HepG2 (cell line): ENCODE results near the gene PLBD2. TPM values are rescaled to one million over a fixed set of nuclear protein-coding genes. Genes with fewer than 3 reads are reported as not detected.

Source experiments
- ATAC-seq: fragments of 200-7000 bp; cut with Tn5 transposase; 3 replicates; pipeline ENCODE4 v1.9.1; 2020; ENCODE audit warnings: mild to moderate bottlenecking, moderate library complexity
- BruUV-seq: library from RNA; stranded (reverse); fragments of 400-500 nt; replicated peaks from 2 replicates; lab custom pipeline; 2021; lab: Mats Ljungman, UMichigan
- CTCF ChIA-PET: fragments of 300-600 bp; formaldehyde crosslinking; extraction: SDS; loops from one replicate; lab custom pipeline; 2021; ENCODE audit warnings: low total read pairs, inconsistent platforms, low intra/inter-chr PET ratio; lab: Yijun Ruan, JAX
- POLR2A ChIA-PET: fragments of 350-600 bp; sonication (Branson Sonifier 250); formaldehyde crosslinking; loops from one replicate; lab custom pipeline; 2020; ENCODE audit warnings: antibody characterized with exemption, inconsistent platforms; lab: Yijun Ruan, JAX
- DNase-seq: peaks from one replicate; pipeline ENCODE4 v3.0.0-alpha.2; 2015; ENCODE audit warnings: low spot score
- FAIRE-seq: peaks from 3 replicates; lab custom pipeline; 2011; peaks lifted over from hg19 to GRCh38; lab: Jason Lieb, UNC
- H2AFZ ChIP-seq: one replicate; pipeline ENCODE4 v1.6.1; 2011; ENCODE audit warnings: low read length, inconsistent platforms
- H3K27ac ChIP-seq: fragments of 300-600 bp; 3 replicates; pipeline ENCODE4 v1.8.0; 2011; ENCODE audit warnings: mixed run types, mild to moderate bottlenecking, mixed read lengths, low read length, inconsistent platforms; ENCODE audit not compliant: insufficient read depth; ENCODE audit errors: extremely low read length
- H3K27me3 ChIP-seq, 2 experiments: fragments of 200-600 bp in 1 of 2; 2 replicates in 1 of 2; 3 replicates in 1 of 2; pipeline versions ENCODE4 v1.6.0 to v1.8.0; 2011; ENCODE audit warnings: low read length in 2 of 2, mild to moderate bottlenecking in 2 of 2, moderate library complexity in 2 of 2, inconsistent platforms in 1 of 2; ENCODE audit not compliant: insufficient read depth in 2 of 2, control insufficient read depth in 1 of 2
- H3K36me3 ChIP-seq, 2 experiments: fragments of 200-600 bp in 1 of 2; replicated peaks in 1 of 2; 2 replicates in 1 of 2; 3 replicates in 1 of 2; pipeline versions ENCODE4 v1.5.1 to v1.8.0; 2011; ENCODE audit warnings: low read length in 2 of 2, inconsistent platforms in 1 of 2; ENCODE audit not compliant: insufficient read depth in 2 of 2, control insufficient read depth in 1 of 2
- H3K4me1 ChIP-seq: 2 replicates; pipeline ENCODE4 v1.5.1; 2012; ENCODE audit warnings: low read length, inconsistent platforms; ENCODE audit not compliant: insufficient read depth
- H3K4me2 ChIP-seq: 2 replicates; pipeline ENCODE4 v1.6.0; 2011; ENCODE audit warnings: low read depth, low read length, inconsistent platforms
- H3K4me3 ChIP-seq, 3 experiments: fragments of 200-600 bp in 1 of 3; sonication (generic), shearing (Covaris generic) in 1 of 3; replicated peaks in 1 of 3; 2 replicates each; pipeline ENCODE4 v1.5.1; 2011 to 2016; ENCODE audit warnings: low read length in 3 of 3, inconsistent platforms in 2 of 3, low read depth in 2 of 3, mild to moderate bottlenecking in 2 of 3, control low read depth in 1 of 3, mixed read lengths in 1 of 3; ENCODE audit not compliant: insufficient read depth in 1 of 3
- H3K79me2 ChIP-seq: one replicate; pipeline ENCODE4 v1.6.1; 2011; ENCODE audit warnings: low read length, inconsistent platforms; ENCODE audit not compliant: insufficient read depth
- H3K9ac ChIP-seq: 2 replicates; pipeline ENCODE4 v1.6.0; 2011; ENCODE audit warnings: mild to moderate bottlenecking, low read depth, low read length, inconsistent platforms; ENCODE audit not compliant: insufficient read depth
- H3K9me3 ChIP-seq: 2 replicates; pipeline ENCODE4 v1.5.1; 2012; ENCODE audit warnings: mild to moderate bottlenecking, low read length
- H4K20me1 ChIP-seq: 2 replicates; pipeline ENCODE4 v1.6.0; 2011; ENCODE audit warnings: inconsistent platforms, mild to moderate bottlenecking, low read length, moderate library complexity; ENCODE audit not compliant: insufficient read depth
- CBX2 ChIP-seq, 2 experiments: fragments of 200-600 bp in 1 of 2; sonication (generic); formaldehyde crosslinking in 1 of 2; IDR thresholded peaks; 2 replicates each; pipeline versions ENCODE4 v1.7.0 to v1.8.1; 2018 to 2022; ENCODE audit warnings: low read depth in 2 of 2, low read length in 1 of 2, mild to moderate bottlenecking in 1 of 2, missing genetic modification reagents in 1 of 2
- JARID2 ChIP-seq: sonication (generic); formaldehyde crosslinking; IDR thresholded peaks from 2 replicates; pipeline ENCODE4 v1.8.1; 2023; ENCODE audit warnings: missing genetic modification reagents, inconsistent platforms; ENCODE audit not compliant: insufficient replicate concordance
- MAFK ChIP-seq, 2 experiments: IDR thresholded peaks in 1 of 2; conservative IDR thresholded peaks in 1 of 2; 2 replicates each; pipeline ENCODE4 v1.6.1; 2011; ENCODE audit warnings: improper control_type of control experiment in 2 of 2, low read length in 2 of 2
- MAZ ChIP-seq, 2 experiments: sonication (generic) in 1 of 2; formaldehyde crosslinking in 1 of 2; IDR thresholded peaks; 2 replicates each; pipeline versions ENCODE4 v1.5.0 to v1.6.1; 2012 to 2020; ENCODE audit warnings: low read depth in 2 of 2, mild to moderate bottlenecking in 2 of 2, borderline replicate concordance in 1 of 2, improper control_type of control experiment in 1 of 2, low read length in 1 of 2, missing genetic modification reagents in 1 of 2, moderate library complexity in 1 of 2
- MED8 ChIP-seq: sonication (generic); formaldehyde crosslinking; IDR thresholded peaks from 2 replicates; pipeline ENCODE4 v1.8.1; 2023; ENCODE audit warnings: mild to moderate bottlenecking, missing genetic modification reagents; ENCODE audit not compliant: insufficient replicate concordance
- PRMT3 ChIP-seq: sonication (generic); formaldehyde crosslinking; IDR thresholded peaks from 2 replicates; pipeline ENCODE4 v1.8.1; 2022; ENCODE audit warnings: low read depth, mild to moderate bottlenecking, moderate library complexity, missing genetic modification reagents, borderline replicate concordance
- SOX5 ChIP-seq: IDR thresholded peaks from 2 replicates; pipeline ENCODE4 v1.6.1; 2016; ENCODE audit warnings: borderline replicate concordance
- ZNF670 ChIP-seq: sonication (generic); formaldehyde crosslinking; IDR thresholded peaks from 2 replicates; pipeline ENCODE4 v1.8.0; 2022; ENCODE audit warnings: mild to moderate bottlenecking, missing genetic modification reagents, borderline replicate concordance
- ZNF672 ChIP-seq: sonication (generic); formaldehyde crosslinking; IDR thresholded peaks from 2 replicates; pipeline ENCODE4 v1.8.1; 2022; ENCODE audit warnings: missing genetic modification reagents
- ZSCAN31 ChIP-seq: sonication (generic); formaldehyde crosslinking; IDR thresholded peaks from 2 replicates; pipeline ENCODE4 v1.5.0; 2020; ENCODE audit warnings: low read depth, mild to moderate bottlenecking, missing genetic modification reagents
- WGBS: methylation state at CpG from one replicate; pipeline ENCODE4 v1.1.6; 2017; ENCODE audit warnings: low lambda C conversion rate; 5-methylcytosine and 5-hydroxymethylcytosine counted together
- in situ Hi-C: cut with HindIII; loops from 2 replicates; pipeline ENCODE4 v1.10.0; 2017; ENCODE audit warnings: low pct_unique_long_range_greater_than_20kb; ENCODE audit not compliant: extremely low pct_ligation_motif_present
- intact Hi-C: fragments of 100-400 bp; cut with micrococcal nuclease; formaldehyde crosslinking; loops from one replicate; pipeline ENCODE4 v1.10.0; 2022; ENCODE audit not compliant: unreplicated experiment
- polyA plus RNA-seq, 8 experiments: library from polyadenylated mRNA; depleted of rRNA in 3 of 8; stranded (reverse) in 7 of 8; unstranded in 1 of 8; fragments of >200 nt; fragmentation: Illumina TruSeq in 4 of 8; extraction: Trizol in 4 of 8; gene quantifications; 2 replicates each; pipeline versions ENCODE4 v1.2.1 to v1.2.3, GENCODE V29; 2011 to 2016; ENCODE audit warnings: low read depth in 4 of 8, missing spikeins in 1 of 8, mixed read lengths in 1 of 8; ENCODE audit not compliant: insufficient read depth in 1 of 8
- total RNA-seq, 5 experiments: library from RNA; depleted of rRNA; stranded (reverse); fragments of >200 nt; fragmentation: Illumina TruSeq; extraction: Trizol; gene quantifications; 2 replicates each; pipeline ENCODE4 v1.2.3, GENCODE V29; 2016; ENCODE audit warnings: low read depth in 1 of 5
- TF ChIP-seq, protein P1 (sequence below): sonication (generic); formaldehyde crosslinking; IDR thresholded peaks from 2 replicates; pipeline ENCODE4 v1.8.1; 2023; ENCODE audit warnings: mild to moderate bottlenecking, moderate library complexity, missing genetic modification reagents
- TF ChIP-seq, protein P2 (sequence below): sonication (generic); formaldehyde crosslinking; IDR thresholded peaks from 2 replicates; pipeline ENCODE4 v1.4.0; 2020; ENCODE audit warnings: missing genetic modification reagents

Gene PLBD2
- total and polyA plus RNA-seq, 2 of the 13 experiments (the other 11 are each of a cell fraction or from before 2014, with no cell fraction given): 6.7 to 8.5 TPM

DNA sequence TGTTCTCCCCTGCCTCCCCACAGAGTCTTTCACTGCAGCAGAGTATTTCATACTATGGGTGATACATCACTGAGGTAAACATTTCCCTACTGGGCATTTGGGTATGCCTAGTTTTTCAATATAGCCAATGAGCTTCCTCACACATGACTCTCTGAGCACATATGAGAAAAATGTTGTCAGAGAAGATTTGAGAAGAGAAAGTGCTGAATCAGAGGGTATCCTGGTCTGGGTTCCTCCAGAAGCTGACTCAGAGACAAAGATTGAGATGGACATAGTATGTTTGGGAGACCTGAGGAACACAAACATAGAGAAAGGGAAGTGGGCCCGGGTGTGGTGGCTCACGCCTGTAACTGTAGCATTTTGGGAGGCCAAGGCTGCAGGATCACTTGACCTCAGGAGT is 36.0 kb upstream of the PLBD2 start:
- TF ChIP-seq CBX2 (IDR thresholded peaks at IDR 0.05; ENCODE audit: low read depth, low read length) (no peak), CBX2 (CRISPR knock-in tag; IDR thresholded peaks at IDR 0.05; ENCODE audit: low read depth) (no peak), MAFK (conservative IDR thresholded peaks at IDR 0.05 in 1 of 2, IDR thresholded peaks at IDR 0.05 in 1 of 2; ENCODE audit: low read length in 2 of 2) (peak; percentile 23 to 39; a peak in 2 of 4 replicates)
- H3K27me3 ChIP-seq: no peaks in the 10 kb centered on the region
- in situ Hi-C loops: no loop called here
- no TSS peak for BruUV-seq
- no peak for DNase-seq
- H3K4me1 ChIP-seq: no peaks in the 10 kb centered on the region
- H3K4me3 ChIP-seq: no peak overlapping the region
- H3K4me2 ChIP-seq: no peak overlapping the region
- H3K9ac ChIP-seq: no peak overlapping the region
- 97% methylated on average over 2 of the region's 2 CpGs for WGBS
- no peak for ATAC-seq
- no peaks in the 10 kb centered on the region for H3K79me2 ChIP-seq
- no peaks in the 10 kb centered on the region for H4K20me1 ChIP-seq
- peaks cover 5 to 7% of the 10 kb centered on the region in 2 experiments; a peak in 1 of 5 replicates for H3K36me3 ChIP-seq
- POLR2A ChIA-PET: interaction anchor here (1.2 kb wide), 1 partner anchor 13 kb away, joined by 3 read pairs; the partner anchor contains the start of gene SLC8B1
- CTCF ChIA-PET: no interaction called here
- H2AFZ ChIP-seq: no peak overlapping the region
- no peak overlapping the region for H3K27ac ChIP-seq
- intact Hi-C loops: no loop called here
- no peaks in the 10 kb centered on the region for H3K9me3 ChIP-seq
- FAIRE-seq: no peak

DNA sequence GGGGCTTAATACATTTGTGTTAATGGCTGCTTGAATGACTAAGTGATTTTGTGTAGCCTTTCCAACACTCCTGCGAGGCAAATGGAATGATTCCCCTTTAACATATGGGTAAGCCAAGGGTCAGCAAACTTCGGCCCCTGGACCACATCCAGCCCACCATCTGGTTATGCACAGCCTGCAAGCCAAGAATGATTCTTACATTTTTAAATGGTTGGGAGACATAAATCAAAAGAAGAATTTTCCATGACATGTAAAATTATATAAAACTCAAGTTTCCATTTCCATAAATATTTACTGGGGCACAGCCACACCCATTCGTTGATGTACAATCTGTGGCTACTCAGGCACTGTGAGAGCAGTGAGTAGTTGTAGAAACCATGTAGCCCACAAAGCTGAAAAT is 32.5 kb upstream of the PLBD2 start:
- no peak overlapping the region for H2AFZ ChIP-seq
- H3K79me2 ChIP-seq: no peaks in the 10 kb centered on the region
- no peak overlapping the region for H3K27ac ChIP-seq
- TF ChIP-seq SOX5: no peak
- no peak for TF ChIP-seq ZSCAN31
- no peak for TF ChIP-seq ZNF670 (CRISPR knock-in tag)
- TF ChIP-seq, protein P1, sequence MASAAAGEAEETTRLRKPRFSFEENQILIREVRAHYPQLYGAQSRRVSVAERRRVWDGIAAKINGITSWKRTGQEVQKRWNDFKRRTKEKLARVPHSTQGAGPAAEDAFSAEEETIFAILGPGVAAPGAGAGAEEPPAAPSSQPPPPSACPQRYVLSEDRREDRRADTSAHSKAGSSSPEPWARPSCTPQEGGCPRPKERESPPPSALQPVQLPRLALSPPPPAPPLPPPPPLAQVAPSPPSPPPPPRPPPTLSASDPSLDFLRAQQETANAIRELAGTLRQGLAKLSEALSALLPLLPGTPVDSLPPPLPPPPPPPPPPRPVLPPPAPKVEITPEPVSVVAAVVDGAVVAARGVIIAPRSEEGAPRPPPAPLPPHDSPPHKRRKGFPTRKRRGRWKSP (CRISPR knock-in tag): no peak
- no peak for TF ChIP-seq MED8 (CRISPR knock-in tag)
- TF ChIP-seq PRMT3 (CRISPR knock-in tag): no peak
- no peak for TF ChIP-seq ZNF672 (CRISPR knock-in tag)
- no peak for TF ChIP-seq MAZ (IDR thresholded peaks at IDR 0.05; ENCODE audit: borderline replicate concordance, low read depth, low read length)
- no peak for TF ChIP-seq MAZ (CRISPR knock-in tag; IDR thresholded peaks at IDR 0.05; ENCODE audit: low read depth)
- TF ChIP-seq, protein P2, sequence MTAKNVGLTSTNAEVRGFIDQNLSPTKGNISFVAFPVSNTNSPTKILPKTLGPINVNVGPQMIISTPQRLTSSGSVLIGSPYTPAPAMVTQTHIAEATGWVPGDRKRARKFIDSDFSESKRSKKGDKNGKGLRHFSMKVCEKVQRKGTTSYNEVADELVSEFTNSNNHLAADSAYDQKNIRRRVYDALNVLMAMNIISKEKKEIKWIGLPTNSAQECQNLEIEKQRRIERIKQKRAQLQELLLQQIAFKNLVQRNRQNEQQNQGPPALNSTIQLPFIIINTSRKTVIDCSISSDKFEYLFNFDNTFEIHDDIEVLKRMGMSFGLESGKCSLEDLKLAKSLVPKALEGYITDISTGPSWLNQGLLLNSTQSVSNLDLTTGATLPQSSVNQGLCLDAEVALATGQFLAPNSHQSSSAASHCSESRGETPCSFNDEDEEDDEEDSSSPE: no peak
- TF ChIP-seq JARID2 (CRISPR knock-in tag): no peak
- no peaks in the 10 kb centered on the region for H3K36me3 ChIP-seq
- ChIA-PET CTCF (no interaction called here), POLR2A (no interaction called here)
- H3K9me3 ChIP-seq: no peaks in the 10 kb centered on the region
- intact Hi-C loops (no loop called here), in situ Hi-C loops (no loop called here)
- ATAC-seq (no peak), DNase-seq (no peak), FAIRE-seq (no peak)
- H3K4me3 ChIP-seq: no peak overlapping the region
- no peaks in the 10 kb centered on the region for H3K4me1 ChIP-seq
- H3K27me3 ChIP-seq: no peaks in the 10 kb centered on the region
- H4K20me1 ChIP-seq: no peaks in the 10 kb centered on the region
- WGBS: 78% methylated on average over 3 of the region's 3 CpGs
- no peak overlapping the region for H3K9ac ChIP-seq
- H3K4me2 ChIP-seq: no peak overlapping the region
- no TSS peak for BruUV-seq
